GM12878 (cell line): ENCODE measurements around the gene CDC42BPA.

Experiments
- SMC3 ChIP-seq: IDR thresholded peaks from 2 replicates; pipeline ENCODE4 v1.6.1; 2011; ENCODE audit warnings: low read length, improper control_type of control experiment, borderline replicate concordance
- TF ChIP-seq, protein P1 (sequence below): IDR thresholded peaks from 2 replicates; pipeline ENCODE4 v1.6.1; 2012; ENCODE audit warnings: low read length, inconsistent platforms
- TF ChIP-seq, protein P2 (sequence below): IDR thresholded peaks from 2 replicates; pipeline ENCODE4 v1.6.1; 2012; ENCODE audit warnings: mild to moderate bottlenecking, low read depth, low read length

DNA sequence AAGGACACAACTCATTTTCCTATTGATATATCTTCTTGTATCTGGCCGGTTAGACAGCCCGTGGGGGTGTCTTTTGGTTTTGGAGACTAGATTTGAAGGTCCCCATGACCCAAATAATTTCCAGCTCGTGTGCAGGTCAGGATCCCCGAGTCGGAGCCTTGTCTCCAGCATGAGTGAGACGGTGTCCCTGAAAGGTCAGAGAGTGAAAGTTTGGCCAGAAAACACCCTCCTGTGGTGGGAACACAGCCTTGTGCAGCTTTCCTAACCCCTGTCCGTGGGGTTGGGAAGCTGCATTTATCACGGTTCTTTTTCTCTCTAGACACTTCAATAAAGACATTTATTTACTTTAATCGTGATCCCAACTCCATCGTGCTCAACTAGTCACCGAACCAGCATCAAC is 360.6 kb downstream of the CDC42BPA start:
- TF ChIP-seq, protein P1, sequence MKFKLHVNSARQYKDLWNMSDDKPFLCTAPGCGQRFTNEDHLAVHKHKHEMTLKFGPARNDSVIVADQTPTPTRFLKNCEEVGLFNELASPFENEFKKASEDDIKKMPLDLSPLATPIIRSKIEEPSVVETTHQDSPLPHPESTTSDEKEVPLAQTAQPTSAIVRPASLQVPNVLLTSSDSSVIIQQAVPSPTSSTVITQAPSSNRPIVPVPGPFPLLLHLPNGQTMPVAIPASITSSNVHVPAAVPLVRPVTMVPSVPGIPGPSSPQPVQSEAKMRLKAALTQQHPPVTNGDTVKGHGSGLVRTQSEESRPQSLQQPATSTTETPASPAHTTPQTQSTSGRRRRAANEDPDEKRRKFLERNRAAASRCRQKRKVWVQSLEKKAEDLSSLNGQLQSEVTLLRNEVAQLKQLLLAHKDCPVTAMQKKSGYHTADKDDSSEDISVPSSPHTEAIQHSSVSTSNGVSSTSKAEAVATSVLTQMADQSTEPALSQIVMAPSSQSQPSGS: no peak
- no peak for TF ChIP-seq SMC3
- TF ChIP-seq, protein P2, sequence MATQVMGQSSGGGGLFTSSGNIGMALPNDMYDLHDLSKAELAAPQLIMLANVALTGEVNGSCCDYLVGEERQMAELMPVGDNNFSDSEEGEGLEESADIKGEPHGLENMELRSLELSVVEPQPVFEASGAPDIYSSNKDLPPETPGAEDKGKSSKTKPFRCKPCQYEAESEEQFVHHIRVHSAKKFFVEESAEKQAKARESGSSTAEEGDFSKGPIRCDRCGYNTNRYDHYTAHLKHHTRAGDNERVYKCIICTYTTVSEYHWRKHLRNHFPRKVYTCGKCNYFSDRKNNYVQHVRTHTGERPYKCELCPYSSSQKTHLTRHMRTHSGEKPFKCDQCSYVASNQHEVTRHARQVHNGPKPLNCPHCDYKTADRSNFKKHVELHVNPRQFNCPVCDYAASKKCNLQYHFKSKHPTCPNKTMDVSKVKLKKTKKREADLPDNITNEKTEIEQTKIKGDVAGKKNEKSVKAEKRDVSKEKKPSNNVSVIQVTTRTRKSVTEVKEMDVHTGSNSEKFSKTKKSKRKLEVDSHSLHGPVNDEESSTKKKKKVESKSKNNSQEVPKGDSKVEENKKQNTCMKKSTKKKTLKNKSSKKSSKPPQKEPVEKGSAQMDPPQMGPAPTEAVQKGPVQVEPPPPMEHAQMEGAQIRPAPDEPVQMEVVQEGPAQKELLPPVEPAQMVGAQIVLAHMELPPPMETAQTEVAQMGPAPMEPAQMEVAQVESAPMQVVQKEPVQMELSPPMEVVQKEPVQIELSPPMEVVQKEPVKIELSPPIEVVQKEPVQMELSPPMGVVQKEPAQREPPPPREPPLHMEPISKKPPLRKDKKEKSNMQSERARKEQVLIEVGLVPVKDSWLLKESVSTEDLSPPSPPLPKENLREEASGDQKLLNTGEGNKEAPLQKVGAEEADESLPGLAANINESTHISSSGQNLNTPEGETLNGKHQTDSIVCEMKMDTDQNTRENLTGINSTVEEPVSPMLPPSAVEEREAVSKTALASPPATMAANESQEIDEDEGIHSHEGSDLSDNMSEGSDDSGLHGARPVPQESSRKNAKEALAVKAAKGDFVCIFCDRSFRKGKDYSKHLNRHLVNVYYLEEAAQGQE: no peak
